K562 (cell line): Measurements from ENCODE around the gene DNAJC12. TPM values are rescaled to one million over a fixed set of nuclear protein-coding genes. Genes with fewer than 3 reads are reported as not detected.
A peak's percentile ranks its signal among the peaks of the same experiment; 100 is the strongest.

Experiments
- ATAC-seq: fragments of 200-7000 bp; cut with Tn5 transposase; 3 replicates; pipeline ENCODE4 v1.9.1; 2020; ENCODE audit warnings: moderate library complexity
- BruUV-seq: library from RNA; stranded (reverse); fragments of 400-500 nt; replicated peaks from 2 replicates; lab custom pipeline; 2021; lab: Mats Ljungman, UMichigan
- CTCF ChIA-PET: fragments of 300-600 bp; formaldehyde crosslinking; extraction: SDS; loops from one replicate; lab custom pipeline; 2021; ENCODE audit warnings: low intra/inter-chr PET ratio; lab: Yijun Ruan, JAX
- POLR2A ChIA-PET: fragments of 300-600, 350-650 bp; sonication (Branson Sonifier 250); formaldehyde crosslinking; extraction: SDS; loops from one replicate; lab custom pipeline; 2021; ENCODE audit warnings: antibody characterized with exemption, inconsistent platforms; lab: Yijun Ruan, JAX
- DNase-seq, 4 experiments: peaks; one replicate each; pipeline versions ENCODE4 v3.0.0 to v3.0.0-alpha.2; 2011 to 2018; ENCODE audit warnings: low spot score in 3 of 4, mixed read lengths in 3 of 4; ENCODE audit errors: extremely low read depth in 1 of 4
- FAIRE-seq: peaks from 2 replicates; lab custom pipeline; 2011; peaks lifted over from hg19 to GRCh38; lab: Jason Lieb, UNC
- H2AFZ ChIP-seq: 2 replicates; pipeline ENCODE4 v1.6.0; 2011; ENCODE audit warnings: low read depth, low read length, control low read depth, inconsistent platforms
- H3K27ac ChIP-seq: fragments of 200-600 bp; 3 replicates; pipeline ENCODE4 v1.8.0; 2011; ENCODE audit warnings: low read depth, mild to moderate bottlenecking, control low read depth, inconsistent platforms, low read length, moderate library complexity, mixed read lengths; ENCODE audit errors: extremely low read depth
- H3K27me3 ChIP-seq, 2 experiments: fragments of 300-600 bp in 1 of 2; 2 replicates in 1 of 2; 3 replicates in 1 of 2; pipeline versions ENCODE4 v1.6.0 to v1.8.0; 2011; ENCODE audit warnings: inconsistent platforms in 2 of 2, low read length in 2 of 2, mild to moderate bottlenecking in 1 of 2, mixed read lengths in 1 of 2, moderate library complexity in 1 of 2; ENCODE audit not compliant: control insufficient read depth in 2 of 2, insufficient read depth in 2 of 2
- H3K36me3 ChIP-seq: fragments of 300-600 bp; 3 replicates; pipeline ENCODE4 v1.8.0; 2011; ENCODE audit warnings: mild to moderate bottlenecking, low read length, inconsistent platforms; ENCODE audit not compliant: control insufficient read depth, insufficient read depth
- H3K4me1 ChIP-seq, 2 experiments: fragments of 200-600 bp in 1 of 2; replicated peaks in 1 of 2; 2 replicates in 1 of 2; 3 replicates in 1 of 2; pipeline versions ENCODE4 v1.5.1 to v1.8.0; 2011; ENCODE audit warnings: inconsistent platforms in 2 of 2, low read length in 2 of 2, mild to moderate bottlenecking in 1 of 2, mixed read lengths in 1 of 2, moderate library complexity in 1 of 2; ENCODE audit not compliant: control insufficient read depth in 2 of 2, insufficient read depth in 2 of 2
- H3K4me2 ChIP-seq: 2 replicates; pipeline ENCODE4 v1.6.1; 2011; ENCODE audit warnings: low read length, control low read depth, inconsistent platforms, mixed read lengths; ENCODE audit not compliant: insufficient read depth
- H3K4me3 ChIP-seq: fragments of 200-600 bp; sonication (generic), shearing (Covaris generic); 2 replicates; pipeline ENCODE4 v1.5.1; 2016; ENCODE audit warnings: control low read depth, inconsistent platforms
- H3K79me2 ChIP-seq: fragments of 200-600 bp; 3 replicates; pipeline ENCODE4 v1.8.0; 2011; ENCODE audit warnings: low read length, inconsistent platforms; ENCODE audit not compliant: control insufficient read depth, insufficient read depth
- H3K9ac ChIP-seq, 2 experiments: 2 replicates each; pipeline versions ENCODE4 v1.6.0 to v1.6.1; 2011; ENCODE audit warnings: low read depth in 2 of 2, low read length in 2 of 2, control low read depth in 1 of 2, inconsistent platforms in 1 of 2, mild to moderate bottlenecking in 1 of 2, mixed read lengths in 1 of 2; ENCODE audit not compliant: insufficient read depth in 1 of 2
- H3K9me1 ChIP-seq: one replicate; pipeline ENCODE4 v1.6.0; 2011; ENCODE audit warnings: inconsistent platforms, mild to moderate bottlenecking, low read length, moderate library complexity; ENCODE audit not compliant: control insufficient read depth, insufficient read depth
- H3K9me3 ChIP-seq: replicated peaks from 2 replicates; pipeline ENCODE4 v1.5.1; 2011; ENCODE audit warnings: low read depth, low read length, inconsistent platforms; ENCODE audit not compliant: control insufficient read depth, insufficient read depth
- H4K20me1 ChIP-seq: replicated peaks from 2 replicates; pipeline ENCODE4 v1.6.1; 2011; ENCODE audit warnings: low read length, inconsistent platforms, mixed read lengths; ENCODE audit not compliant: control insufficient read depth, insufficient read depth
- ATF3 ChIP-seq, 2 experiments: fragments of 450-650 bp in 1 of 2; sonication (generic) in 1 of 2; formaldehyde crosslinking in 1 of 2; IDR thresholded peaks in 1 of 2; conservative IDR thresholded peaks in 1 of 2; 2 replicates each; pipeline versions ENCODE4 v1.6.1 to v1.8.1; 2016 to 2023; ENCODE audit warnings: mild to moderate bottlenecking in 2 of 2, moderate library complexity in 2 of 2, inconsistent platforms in 1 of 2, missing genetic modification reagents in 1 of 2
- CEBPB ChIP-seq: fragments of 450-650 bp; IDR thresholded peaks from 2 replicates; pipeline ENCODE4 v1.6.1; 2016; ENCODE audit warnings: missing genetic modification characterization, missing compliant biosample characterization
- CXXC5 ChIP-seq: fragments of 250-450 bp; sonication (Bioruptor Pico); IDR thresholded peaks from 2 replicates; pipeline ENCODE4 v1.8.0; 2022; ENCODE audit warnings: inconsistent platforms, mild to moderate bottlenecking, moderate library complexity
- DPF2 ChIP-seq: fragments of 450-650 bp; IDR thresholded peaks from 2 replicates; pipeline ENCODE4 v1.6.1; 2016
- LARP7 ChIP-seq: fragments of 450-650 bp; IDR thresholded peaks from 2 replicates; pipeline ENCODE4 v1.6.1; 2016
- MECOM ChIP-seq: fragments of 250-450 bp; sonication (Bioruptor Pico); IDR thresholded peaks from 2 replicates; pipeline ENCODE4 v1.8.0; 2022; ENCODE audit warnings: inconsistent platforms
- NFE2 ChIP-seq: IDR thresholded peaks from 2 replicates; pipeline ENCODE4 v1.6.1; 2014; ENCODE audit warnings: antibody characterized with exemption, low read depth
- PCBP2 ChIP-seq: fragments of 200-400 bp; formaldehyde crosslinking; IDR thresholded peaks from 2 replicates; pipeline ENCODE4 v1.6.1; 2018; ENCODE audit warnings: low read length, low read depth, mild to moderate bottlenecking, moderate library complexity; ENCODE audit not compliant: poor library complexity, severe bottlenecking
- YY1 ChIP-seq, 3 experiments: IDR thresholded peaks; 2 replicates each; pipeline ENCODE4 v1.6.1; 2011; ENCODE audit warnings: low read length in 2 of 3, mild to moderate bottlenecking in 2 of 3, moderate library complexity in 2 of 3, borderline replicate concordance in 1 of 3, control low read depth in 1 of 3, low read depth in 1 of 3; ENCODE audit not compliant: insufficient read depth in 3 of 3, insufficient replicate concordance in 2 of 3, control insufficient read depth in 1 of 3, insufficient read length in 1 of 3; ENCODE audit errors: extremely low read depth in 1 of 3
- ZBTB11 ChIP-seq, 3 experiments: fragments of 200-800 bp in 1 of 3; fragments of 250-450 bp in 1 of 3; fragments of 450-650 bp in 1 of 3; sonication (Bioruptor Pico) in 1 of 3; sonication (Bioruptor generic) in 1 of 3; formaldehyde crosslinking in 1 of 3; IDR thresholded peaks; 2 replicates each; pipeline versions ENCODE4 v1.6.1 to v1.8.0; 2016 to 2022; ENCODE audit warnings: mild to moderate bottlenecking in 2 of 3, missing genetic modification characterization in 2 of 3, missing compliant biosample characterization in 1 of 3, moderate library complexity in 1 of 3
- ZBTB43 ChIP-seq: sonication (generic); formaldehyde crosslinking; IDR thresholded peaks from 2 replicates; pipeline ENCODE4 v1.8.0; 2023; ENCODE audit warnings: mild to moderate bottlenecking, missing genetic modification reagents
- ZNF77 ChIP-seq: fragments of 250-450 bp; sonication (Bioruptor Pico); IDR thresholded peaks from 2 replicates; pipeline ENCODE4 v1.5.0; 2020
- WGBS: fragments of 100-300 bp; shearing (Covaris generic); methylation state at CpG from one replicate; pipeline ENCODE4 v1.1.6; 2016; ENCODE audit warnings: low coverage, mixed read lengths; ENCODE audit not compliant: insufficient coverage; ENCODE audit errors: missing lambda C conversion rate; 5-methylcytosine and 5-hydroxymethylcytosine counted together
- in situ Hi-C: fragments of 300-500 bp; cut with MboI; formaldehyde crosslinking; loops from 4 replicates; pipeline ENCODE4 v1.15.0; 2018; ENCODE audit warnings: inconsistent platforms, mixed read lengths
- intact Hi-C: fragments of 100-400 bp; cut with micrococcal nuclease; formaldehyde crosslinking; loops from 2 replicates; pipeline ENCODE4 v1.14.2; 2022
- polyA plus RNA-seq, 8 experiments: library from polyadenylated mRNA; depleted of rRNA in 4 of 8; stranded (reverse) in 5 of 8; unstranded in 3 of 8; fragments of >200 nt; fragmentation: Nextera tagmentation in 2 of 8; fragmentation: Illumina TruSeq in 1 of 8; extraction: Ambion mirVana in 2 of 8; extraction: Trizol in 1 of 8; gene quantifications; 2 replicates each; pipeline versions ENCODE4 v1.2.1 to v1.2.3, GENCODE V29; 2011 to 2014; ENCODE audit warnings: inconsistent platforms in 1 of 8, missing spikeins in 1 of 8
- total RNA-seq, 7 experiments: library from RNA; depleted of rRNA in 6 of 7; stranded (reverse); fragments of >200 nt in 6 of 7; fragmentation: Illumina TruSeq in 2 of 7; extraction: Trizol in 2 of 7; gene quantifications; 2 replicates each; pipeline versions ENCODE4 v1.2.1 to v1.2.3, GENCODE V29; 2011 to 2021; ENCODE audit warnings: low replicate concordance in 1 of 7

DNAJC12 gene
- total and polyA plus RNA-seq, 9 of the 15 experiments (the other 6 are each of a cell fraction or from before 2014, with no cell fraction given): 7.4 to 95.9 (median 68.5) TPM

- TF ChIP-seq PCBP2 (no peak), YY1 (IDR thresholded peaks at IDR 0.05; ENCODE audit: borderline replicate concordance in 1 of 3, control insufficient read depth in 1 of 3, extremely low read depth in 1 of 3, insufficient read depth in 3 of 3, insufficient read length in 1 of 3, insufficient replicate concordance in 2 of 3, low read depth in 1 of 3, low read length in 2 of 3) (no peak)
- TF ChIP-seq, all 486 proteins: peak for 0
Measured at GRCh38 chr10:67804395-67804678, 33.7 kb downstream of the DNAJC12 start (continued).

- BruUV-seq: no TSS peak
- ChIA-PET POLR2A (no interaction called here), CTCF (no interaction called here)
- peak; percentile 17; the same call in 1 of the 3 replicates for ATAC-seq
- Histone ChIP-seq H3K79me2 (no peaks in the 10 kb centered on the region), H3K9me1 (no peaks in the 10 kb centered on the region), H3K4me2 (no peak overlapping the region), H4K20me1 (no peaks in the 10 kb centered on the region), H3K27me3 (no peaks in the 10 kb centered on the region), H3K36me3 (peaks cover 9% of the 10 kb centered on the region; the same call in 2 of the 3 replicates), H3K27ac (no peak overlapping the region), H3K9ac (no peak overlapping the region), H3K4me1 (no peaks in the 10 kb centered on the region), H3K4me3 (no peak overlapping the region), H2AFZ (no peak overlapping the region), H3K9me3 (no peaks in the 10 kb centered on the region)
- 38% methylated on average over 3 of the region's 3 CpGs for WGBS
- intact Hi-C loops: no loop called here
- in situ Hi-C loops: no loop called here
- no peak for DNase-seq
- FAIRE-seq: no peak
- TF ChIP-seq CXXC5 (CRISPR knock-in tag) (no peak), ZNF77 (CRISPR knock-in tag) (no peak), ATF3 (IDR thresholded peaks at IDR 0.05) (peak; percentile 87), ATF3 (CRISPR knock-in tag; conservative IDR thresholded peaks at IDR 0.05) (no peak), NFE2 (no peak), ZBTB43 (CRISPR knock-in tag) (no peak), ZBTB11 (CRISPR knock-in tag; IDR thresholded peaks at IDR 0.05) (no peak), DPF2 (no peak), MECOM (no peak), CEBPB (peak; percentile 65), LARP7 (no peak)
Measured at GRCh38 chr10:67803588-67804394, 34.2 kb downstream of the DNAJC12 start.
